K562 (cell line): ENCODE results near the gene HSPA1L. TPM values are rescaled to one million over a fixed set of nuclear protein-coding genes. Genes with fewer than 3 reads are reported as not detected.
A peak's percentile ranks its signal among the peaks of the same experiment; 100 is the strongest.

Experiments used
- BCL6 ChIP-seq: fragments of 250-450 bp; sonication (Bioruptor Pico); IDR thresholded peaks from 2 replicates; pipeline ENCODE4 v1.4.0; 2020
- BCOR ChIP-seq: fragments of 450-650 bp; IDR thresholded peaks from 2 replicates; pipeline ENCODE4 v1.6.1; 2016
- C11orf30 ChIP-seq: fragments of 450-650 bp; IDR thresholded peaks from 2 replicates; pipeline ENCODE4 v1.6.1; 2016; ENCODE audit warnings: low read depth, mild to moderate bottlenecking
- HINFP ChIP-seq: fragments of 450-650 bp; conservative IDR thresholded peaks from 2 replicates; pipeline ENCODE4 v1.6.1; 2016; ENCODE audit warnings: missing genetic modification characterization, low read depth, mild to moderate bottlenecking, control low read depth, missing compliant biosample characterization
- L3MBTL2 ChIP-seq: fragments of 450-650 bp; IDR thresholded peaks from 2 replicates; pipeline ENCODE4 v1.6.1; 2016; ENCODE audit warnings: mild to moderate bottlenecking, moderate library complexity
- RUNX1 ChIP-seq: sonication (generic); IDR thresholded peaks from 2 replicates; pipeline ENCODE4 v1.6.1; 2016; ENCODE audit warnings: antibody characterized with exemption, low read depth
- TFAM ChIP-seq: fragments of 250-450 bp; sonication (Bioruptor Pico); conservative IDR thresholded peaks from 2 replicates; pipeline ENCODE4 v1.5.0; 2021; ENCODE audit warnings: mild to moderate bottlenecking, moderate library complexity
- ZNF318 ChIP-seq, 2 experiments: fragments of 450-650 bp; IDR thresholded peaks; 2 replicates each; pipeline ENCODE4 v1.6.1; 2016; ENCODE audit warnings: mild to moderate bottlenecking in 2 of 2, borderline replicate concordance in 1 of 2, low read depth in 1 of 2, moderate library complexity in 1 of 2
- ZNF449 ChIP-seq: fragments of 250-450 bp; sonication (Bioruptor Pico); IDR thresholded peaks from 2 replicates; pipeline ENCODE4 v1.8.0; 2022; ENCODE audit warnings: moderate library complexity, mild to moderate bottlenecking, inconsistent platforms
- polyA plus RNA-seq, 8 experiments: library from polyadenylated mRNA; depleted of rRNA in 4 of 8; stranded (reverse) in 5 of 8; unstranded in 3 of 8; fragments of >200 nt; fragmentation: Nextera tagmentation in 2 of 8; fragmentation: Illumina TruSeq in 1 of 8; extraction: Ambion mirVana in 2 of 8; extraction: Trizol in 1 of 8; gene quantifications; 2 replicates each; pipeline versions ENCODE4 v1.2.1 to v1.2.3, GENCODE V29; 2011 to 2014; ENCODE audit warnings: inconsistent platforms in 1 of 8, missing spikeins in 1 of 8
- total RNA-seq, 7 experiments: library from RNA; depleted of rRNA in 6 of 7; stranded (reverse); fragments of >200 nt in 6 of 7; fragmentation: Illumina TruSeq in 2 of 7; extraction: Trizol in 2 of 7; gene quantifications; 2 replicates each; pipeline versions ENCODE4 v1.2.1 to v1.2.3, GENCODE V29; 2011 to 2021; ENCODE audit warnings: low replicate concordance in 1 of 7

The HSPA1L gene
- total and polyA plus RNA-seq, 9 of the 15 experiments (the other 6 are each of a cell fraction or from before 2014, with no cell fraction given) = 0.14 to 2.1 (median 1.3) TPM

- TF ChIP-seq ZNF318 (IDR thresholded peaks at IDR 0.05; ENCODE audit: borderline replicate concordance in 1 of 2, low read depth in 1 of 2) (peak in 1 of 2 experiments; percentile 19; a peak in 1 of 4 replicates), BCL6 (CRISPR knock-in tag) (no peak), BCOR (peak; percentile 85), L3MBTL2 (peak; percentile 77), C11orf30 (no peak), TFAM (no peak), RUNX1 (peak; percentile 56; the same call in 1 of the 2 replicates), ZNF449 (CRISPR knock-in tag) (no peak), HINFP (tag) (no peak)
Observed at GRCh38 chr6:31815025-31815838, at the start of gene HSPA1L, which contains the start of gene HSPA1A (continued).
